SK-N-SH (cell line): ENCODE data around the gene CRYZL1. TPM values are rescaled to one million over a fixed set of nuclear protein-coding genes. Genes with fewer than 3 reads are reported as not detected.

ENCODE experiments used
- CTCF ChIA-PET: fragments of 300-600, 350-600 bp; formaldehyde crosslinking; extraction: SDS; loops from one replicate; lab custom pipeline; 2021; lab: Yijun Ruan, JAX
- POLR2A ChIA-PET: fragments of 350-600 bp; sonication (Branson Sonifier 250); formaldehyde crosslinking; extraction: SDS; loops from one replicate; lab custom pipeline; 2020; ENCODE audit warnings: antibody characterized with exemption, inconsistent platforms; lab: Yijun Ruan, JAX
- DNase-seq: peaks from one replicate; pipeline ENCODE4 v3.0.0; 2012
- H2AFZ ChIP-seq: fragments of 200-600 bp; sonication (generic); 2 replicates; pipeline ENCODE4 v1.8.1; 2016; ENCODE audit warnings: antibody characterized with exemption, mild to moderate bottlenecking, low read depth
- H3F3A ChIP-seq: fragments of 200-600 bp; sonication (generic); replicated peaks from 2 replicates; pipeline ENCODE3; 2016; ENCODE audit warnings: antibody characterized with exemption, mild to moderate bottlenecking; ENCODE audit not compliant: insufficient read depth
- H3K27ac ChIP-seq, 2 experiments: fragments of 200-500 bp in 1 of 2; fragments of 200-600 bp in 1 of 2; sonication (Bioruptor generic) in 1 of 2; sonication (generic), shearing (Covaris generic) in 1 of 2; 2 replicates each; pipeline versions ENCODE4 v1.5.1 to v1.6.1; 2014 to 2016; ENCODE audit warnings: low read depth in 2 of 2, inconsistent platforms in 1 of 2, low read length in 1 of 2, mild to moderate bottlenecking in 1 of 2, mixed read lengths in 1 of 2
- H3K27me3 ChIP-seq: fragments of 200-600 bp; sonication (generic), shearing (Covaris generic); 2 replicates; pipeline ENCODE4 v1.6.1; 2016; ENCODE audit warnings: mixed run types; ENCODE audit not compliant: insufficient read depth
- H3K36me3 ChIP-seq, 2 experiments: fragments of 200-500 bp in 1 of 2; fragments of 200-600 bp in 1 of 2; sonication (Bioruptor generic) in 1 of 2; sonication (generic) in 1 of 2; replicated peaks in 1 of 2; 2 replicates each; pipeline versions ENCODE3 to v1.5.1; 2014 to 2016; ENCODE audit warnings: low read length in 1 of 2, mild to moderate bottlenecking in 1 of 2; ENCODE audit not compliant: insufficient read depth in 2 of 2, control insufficient read depth in 1 of 2
- H3K4me1 ChIP-seq, 2 experiments: fragments of 200-500 bp in 1 of 2; fragments of 200-600 bp in 1 of 2; sonication (Bioruptor generic) in 1 of 2; sonication (generic), shearing (Covaris generic) in 1 of 2; 2 replicates each; pipeline versions ENCODE4 v1.5.1 to v1.6.1; 2014 to 2016; ENCODE audit warnings: low read depth in 1 of 2, low read length in 1 of 2, mixed run types in 1 of 2; ENCODE audit not compliant: insufficient read depth in 2 of 2, control insufficient read depth in 1 of 2
- H3K4me2 ChIP-seq: fragments of 200-600 bp; sonication (generic), shearing (Covaris generic); 2 replicates; pipeline ENCODE4 v1.6.1; 2017; ENCODE audit warnings: mixed run types
- H3K4me3 ChIP-seq, 2 experiments: fragments of 200-500 bp in 1 of 2; fragments of 200-600 bp in 1 of 2; sonication (Bioruptor generic) in 1 of 2; sonication (generic), shearing (Covaris generic) in 1 of 2; 2 replicates each; pipeline versions ENCODE4 v1.5.1 to v1.8.1; 2014 to 2016; ENCODE audit warnings: low read depth in 2 of 2, inconsistent platforms in 1 of 2, low read length in 1 of 2, mild to moderate bottlenecking in 1 of 2, mixed read lengths in 1 of 2, moderate library complexity in 1 of 2
- H3K79me2 ChIP-seq: fragments of 200-600 bp; sonication (generic); 2 replicates; pipeline ENCODE4 v1.8.1; 2017; ENCODE audit warnings: mild to moderate bottlenecking; ENCODE audit not compliant: insufficient read depth
- H3K9ac ChIP-seq: fragments of 200-600 bp; sonication (generic); 2 replicates; pipeline ENCODE4 v1.6.1; 2017; ENCODE audit warnings: mixed run types
- H3K9me2 ChIP-seq: fragments of 200-600 bp; sonication (generic); 2 replicates; pipeline ENCODE4 v1.6.1; 2017; ENCODE audit warnings: mixed run types
- H3K9me3 ChIP-seq: fragments of 200-600 bp; sonication (generic); 2 replicates; pipeline ENCODE4 v1.6.1; 2017; ENCODE audit warnings: mixed run types, mild to moderate bottlenecking, moderate library complexity
- H4K20me1 ChIP-seq: fragments of 200-600 bp; sonication (generic); 2 replicates; pipeline ENCODE4 v1.6.1; 2017; ENCODE audit warnings: mild to moderate bottlenecking, mixed run types; ENCODE audit not compliant: insufficient read depth
- FOSL2 ChIP-seq: IDR thresholded peaks from 2 replicates; pipeline ENCODE4 v1.4.0; 2012; ENCODE audit warnings: low read depth, mild to moderate bottlenecking, moderate library complexity, borderline replicate concordance
- FOXM1 ChIP-seq: IDR thresholded peaks from 2 replicates; pipeline ENCODE4 v1.4.0; 2012; ENCODE audit warnings: low read depth, mild to moderate bottlenecking
- GABPA ChIP-seq: IDR thresholded peaks from 2 replicates; pipeline ENCODE4 v1.4.0; 2012; ENCODE audit warnings: low read depth, mild to moderate bottlenecking
- GATA2 ChIP-seq: sonication (generic); formaldehyde crosslinking; IDR thresholded peaks from 2 replicates; pipeline ENCODE4 v1.5.0; 2020; ENCODE audit warnings: mild to moderate bottlenecking, missing genetic modification reagents
- JUND ChIP-seq: IDR thresholded peaks from 2 replicates; pipeline ENCODE4 v1.4.0; 2012
- MEF2A ChIP-seq: IDR thresholded peaks from 2 replicates; pipeline ENCODE4 v1.4.0; 2012; ENCODE audit warnings: low read depth, borderline replicate concordance
- RCOR1 ChIP-seq: fragments of 150-350 bp; IDR thresholded peaks from 2 replicates; pipeline ENCODE4 v1.6.1; 2017; ENCODE audit warnings: antibody characterized with exemption, low read length
- RXRA ChIP-seq: IDR thresholded peaks from 2 replicates; pipeline ENCODE4 v1.4.0; 2012; ENCODE audit warnings: low read depth, mild to moderate bottlenecking, borderline replicate concordance
- SMC3 ChIP-seq: IDR thresholded peaks from 2 replicates; pipeline ENCODE4 v1.6.1; 2012; ENCODE audit warnings: low read depth, low read length, improper control_type of control experiment
- TCF12 ChIP-seq: IDR thresholded peaks from 2 replicates; pipeline ENCODE4 v1.4.0; 2012
- TEAD4 ChIP-seq: IDR thresholded peaks from 2 replicates; pipeline ENCODE4 v1.4.0; 2012; ENCODE audit warnings: mild to moderate bottlenecking, borderline replicate concordance; ENCODE audit not compliant: insufficient read depth
- USF1 ChIP-seq: IDR thresholded peaks from 2 replicates; pipeline ENCODE4 v1.4.0; 2012; ENCODE audit warnings: low read depth, borderline replicate concordance
- WGBS: methylation state at CpG from one replicate; pipeline ENCODE4 v1.1.6; 2017; ENCODE audit warnings: low lambda C conversion rate; 5-methylcytosine and 5-hydroxymethylcytosine counted together
- polyA plus RNA-seq, 3 experiments: library from polyadenylated mRNA; depleted of rRNA; stranded (reverse); fragments of >200 nt; gene quantifications; 2 replicates each; pipeline ENCODE4 v1.2.3, GENCODE V29; 2012

CRYZL1 gene
- polyA plus RNA-seq, 1 of the 3 experiments (the other 2 are of a cell fraction), result 26.3 TPM

GRCh38 chr21:33644383-33645074 lies 3.0 kb upstream of the CRYZL1 start:
- ChIA-PET POLR2A (no interaction called here), CTCF (interaction anchor here (0.7 to 1.0 kb wide), 4 partner anchors 31 to 280 kb away, joined by 3 to 4 read pairs (median 4); no protein-coding TSS in a partner anchor)
- WGBS, result 75% methylated on average over 11 of the region's 11 CpGs

GRCh38 chr21:33643658-33644311 lies 2.2 kb upstream of the CRYZL1 start:
- peak overlapping the region; percentile 79 for H3K4me2 ChIP-seq
- 4% methylated on average over 7 of the region's 7 CpGs for WGBS
- H3K4me1 ChIP-seq, result peaks cover 13 to 15% of the 10 kb centered on the region in 2 experiments
- H3K9ac ChIP-seq, result peak overlapping the region; percentile 68
- no peaks in the 10 kb centered on the region for H3K9me3 ChIP-seq
- ChIA-PET CTCF (interaction anchor here (0.7 kb wide), 2 partner anchors 32 to 38 kb away, joined by 3 to 4 read pairs; no protein-coding TSS in a partner anchor), POLR2A (no interaction called here)
- H3K9me2 ChIP-seq, result no peaks in the 10 kb centered on the region
- peak overlapping the region; percentile 73 to 92 for H3K4me3 ChIP-seq
- peak overlapping the region; percentile 61 to 74 for H3K27ac ChIP-seq
- H3K27me3 ChIP-seq, result no peaks in the 10 kb centered on the region
- no peak overlapping the region for H2AFZ ChIP-seq
- peaks cover 85% of the 10 kb centered on the region for H3K79me2 ChIP-seq
- no peaks in the 10 kb centered on the region for H3F3A ChIP-seq
- TF ChIP-seq RCOR1 (0 out of 2 replicates have a peak, but pooled peaks have one; percentile 9), GABPA (no peak)
- H4K20me1 ChIP-seq, result peaks cover 34% of the 10 kb centered on the region
- DNase-seq, result peak; percentile 38
- peaks cover 1 to 12% of the 10 kb centered on the region in 2 experiments for H3K36me3 ChIP-seq

More at GRCh38 chr21:33644383-33645074, 3.0 kb upstream of the CRYZL1 start:
- H3K4me2 ChIP-seq, result peak overlapping the region; percentile 79
- peaks cover 0 to 5% of the 10 kb centered on the region in 2 experiments for H3K36me3 ChIP-seq
- peaks cover 85% of the 10 kb centered on the region for H3K79me2 ChIP-seq
- H3K4me3 ChIP-seq, result peak overlapping the region; percentile 73 to 92; a peak in 3 of 4 replicates
- H3K9me3 ChIP-seq, result no peaks in the 10 kb centered on the region
- TF ChIP-seq RXRA, result no peak
- TF ChIP-seq FOSL2, result no peak
- TF ChIP-seq USF1, result no peak
- TF ChIP-seq JUND, result no peak
- no peak for TF ChIP-seq SMC3
- TF ChIP-seq TEAD4, result no peak
- TF ChIP-seq GATA2 (CRISPR knock-in tag), result no peak
- TF ChIP-seq TCF12, result no peak
- TF ChIP-seq MEF2A, result no peak
- TF ChIP-seq FOXM1, result no peak
- TF ChIP-seq, all 33 proteins: peak for 0
- Histone ChIP-seq H2AFZ (no peak overlapping the region), H3K9me2 (no peaks in the 10 kb centered on the region), H3K27ac (peak overlapping the region; percentile 61 to 74; a peak in 2 of 4 replicates), H3K4me1 (peaks cover 13 to 15% of the 10 kb centered on the region in 2 experiments), H3K27me3 (no peaks in the 10 kb centered on the region), H3F3A (no peaks in the 10 kb centered on the region), H4K20me1 (peaks cover 28% of the 10 kb centered on the region), H3K9ac (peak overlapping the region; percentile 68; the same call in 1 of the 2 replicates)
- no peak for DNase-seq
